ENCODE measurements around the gene COL26A1.

The COL26A1 gene

DNA sequence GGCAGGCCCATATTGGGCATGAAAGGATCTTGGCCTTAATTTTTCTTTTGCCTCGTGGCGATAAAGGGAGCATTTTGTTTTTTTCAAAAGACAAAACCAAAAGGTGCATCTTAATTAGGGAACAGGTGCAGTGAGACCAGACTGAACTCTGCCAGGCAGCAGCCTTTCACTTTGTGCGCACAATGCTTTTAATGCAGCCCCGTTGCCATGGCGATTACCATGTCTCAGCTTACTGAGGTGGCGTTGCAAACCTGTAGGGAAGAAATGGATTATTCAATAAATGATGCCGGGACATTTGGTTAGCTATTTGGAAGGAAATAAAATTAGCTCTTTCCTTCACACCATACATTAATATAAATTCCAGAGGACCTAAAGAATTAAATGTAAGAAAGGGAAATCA lies 204.6 kb downstream of the COL26A1 start:
- TF ChIP-seq, protein P1, sequence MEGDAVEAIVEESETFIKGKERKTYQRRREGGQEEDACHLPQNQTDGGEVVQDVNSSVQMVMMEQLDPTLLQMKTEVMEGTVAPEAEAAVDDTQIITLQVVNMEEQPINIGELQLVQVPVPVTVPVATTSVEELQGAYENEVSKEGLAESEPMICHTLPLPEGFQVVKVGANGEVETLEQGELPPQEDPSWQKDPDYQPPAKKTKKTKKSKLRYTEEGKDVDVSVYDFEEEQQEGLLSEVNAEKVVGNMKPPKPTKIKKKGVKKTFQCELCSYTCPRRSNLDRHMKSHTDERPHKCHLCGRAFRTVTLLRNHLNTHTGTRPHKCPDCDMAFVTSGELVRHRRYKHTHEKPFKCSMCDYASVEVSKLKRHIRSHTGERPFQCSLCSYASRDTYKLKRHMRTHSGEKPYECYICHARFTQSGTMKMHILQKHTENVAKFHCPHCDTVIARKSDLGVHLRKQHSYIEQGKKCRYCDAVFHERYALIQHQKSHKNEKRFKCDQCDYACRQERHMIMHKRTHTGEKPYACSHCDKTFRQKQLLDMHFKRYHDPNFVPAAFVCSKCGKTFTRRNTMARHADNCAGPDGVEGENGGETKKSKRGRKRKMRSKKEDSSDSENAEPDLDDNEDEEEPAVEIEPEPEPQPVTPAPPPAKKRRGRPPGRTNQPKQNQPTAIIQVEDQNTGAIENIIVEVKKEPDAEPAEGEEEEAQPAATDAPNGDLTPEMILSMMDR (IDR thresholded peaks at IDR 0.05) = no peak

GRCh38 chr7:101572156-101572555 lies 209.5 kb downstream of the COL26A1 start:
- TF ChIP-seq, protein P1 (IDR thresholded peaks at IDR 0.05) = no peak

- TF ChIP-seq, protein P1 (IDR thresholded peaks at IDR 0.05) = no peak
Measured at GRCh38 chr7:101575168-101575567, 212.5 kb downstream of the COL26A1 start.

DNA sequence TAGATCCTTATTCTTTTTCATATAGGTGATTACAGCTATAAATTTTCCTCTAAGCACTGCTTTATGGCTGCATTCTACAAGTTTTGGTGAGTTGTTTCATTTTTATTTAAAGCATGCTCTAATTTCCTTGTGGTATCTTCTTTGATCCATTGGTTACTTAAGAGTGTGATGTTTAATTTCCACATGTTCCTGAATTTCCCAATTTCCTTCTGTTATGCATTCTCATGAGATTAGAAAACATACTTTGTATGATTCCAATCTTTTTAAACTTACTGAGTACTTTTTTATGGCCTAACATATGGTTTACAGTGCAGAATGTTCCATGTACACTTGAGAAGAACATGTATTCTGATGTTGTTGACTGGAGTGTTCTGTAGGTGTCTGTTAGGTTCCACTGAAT lies 213.0 kb downstream of the COL26A1 start:
- TF ChIP-seq, protein P1 (IDR thresholded peaks at IDR 0.05) = no peak

DNA sequence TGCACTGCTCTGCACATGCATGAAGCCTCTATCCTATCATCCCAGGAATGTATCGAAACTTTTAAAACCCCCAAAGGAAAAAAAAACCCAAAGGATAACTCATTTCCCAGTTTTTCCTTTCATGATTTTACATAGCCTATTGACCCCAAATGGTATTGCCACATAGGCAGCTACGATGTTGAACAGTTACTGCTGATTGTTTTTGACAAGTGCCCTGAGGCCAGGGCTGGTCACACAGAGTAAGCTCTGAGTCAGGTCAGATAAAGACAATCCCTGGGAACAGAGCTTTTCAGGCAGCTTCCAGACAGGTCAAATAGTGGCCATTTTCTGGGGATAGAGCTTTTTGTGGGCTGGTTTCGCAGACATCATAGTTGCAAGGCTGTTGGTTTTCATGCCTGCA lies 214.3 kb downstream of the COL26A1 start:
- TF ChIP-seq, protein P1 (IDR thresholded peaks at IDR 0.05) = no peak

DNA sequence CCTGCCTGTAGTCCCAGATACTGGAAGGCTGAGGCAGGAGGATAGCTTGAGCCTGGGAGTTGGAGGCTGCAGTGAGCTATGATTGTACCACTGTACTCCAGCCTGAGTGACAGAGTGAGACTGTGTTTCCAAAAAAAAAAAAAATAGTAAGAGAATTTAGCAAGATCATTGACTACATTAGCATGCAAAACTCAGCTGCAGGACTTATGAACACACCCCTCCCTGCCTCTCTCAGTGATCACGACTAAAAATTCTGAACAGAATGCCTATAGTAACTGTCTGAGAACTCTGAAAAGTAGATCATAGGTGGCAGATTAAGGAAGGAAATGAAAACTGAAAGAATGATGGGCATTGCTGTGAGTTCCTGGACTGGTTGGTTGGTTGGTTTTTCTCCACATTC lies 215.9 kb downstream of the COL26A1 start:
- TF ChIP-seq, protein P1 (IDR thresholded peaks at IDR 0.05) = no peak

- TF ChIP-seq, protein P1 (IDR thresholded peaks at IDR 0.05) = no peak
Measured at GRCh38 chr7:101580596-101580995, 217.9 kb downstream of the COL26A1 start.

DNA sequence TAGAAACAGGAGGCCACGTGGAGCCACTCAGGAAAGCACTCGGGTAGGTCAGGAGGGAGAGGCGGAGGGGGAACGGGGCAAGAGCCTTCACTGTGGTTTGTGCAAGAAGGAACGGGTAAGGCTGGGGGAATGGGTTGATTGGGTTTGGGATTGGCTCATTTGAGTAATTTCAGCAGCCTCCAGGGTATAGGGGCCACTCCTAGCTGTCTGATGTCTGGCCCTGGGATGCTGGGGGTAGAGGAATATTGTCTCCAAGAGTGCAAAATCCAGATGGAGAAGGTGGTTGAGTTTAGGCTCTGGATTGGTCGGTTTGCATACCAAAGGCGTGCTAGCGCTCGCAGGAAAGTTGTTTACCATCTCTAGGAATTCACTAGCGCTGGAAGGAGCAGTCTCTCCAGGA lies 219.2 kb downstream of the COL26A1 start:
- TF ChIP-seq, protein P1 (IDR thresholded peaks at IDR 0.05) = no peak

Measured in LNCAP (cell line).